ENCODE results near the gene RASGRF1.

GRCh38 chr15:79091204-79091867 is 756 bp upstream of the RASGRF1 start:
- TF ChIP-seq EZH2 (IDR thresholded peaks at IDR 0.05; ENCODE audit: low read depth, unreplicated experiment) (peak; percentile 93), CTCF (conservative IDR thresholded peaks at IDR 0.05; ENCODE audit: low read depth in 2 of 2) (no peak), REST (IDR thresholded peaks at IDR 0.05; ENCODE audit: unreplicated experiment) (no peak), ZNF114 (CRISPR knock-in tag; IDR thresholded peaks at IDR 0.05) (no peak), POLR2AphosphoS5 (IDR thresholded peaks at IDR 0.05; ENCODE audit: low read depth) (no peak), CREB1 (CRISPR knock-in tag; IDR thresholded peaks at IDR 0.05; ENCODE audit: low read depth) (no peak), EZH2phosphoT487 (IDR thresholded peaks at IDR 0.05; ENCODE audit: unreplicated experiment) (no peak), STAT1 (IDR thresholded peaks at IDR 0.05; ENCODE audit: unreplicated experiment) (no peak), NANOG (IDR thresholded peaks at IDR 0.05; ENCODE audit: borderline replicate concordance) (no peak)

All from GM23338 (cell line).